Cardiac fibroblast (primary cell): ENCODE results near the gene COL5A1.
A peak's percentile ranks its signal among the peaks of the same experiment; 100 is the strongest.

Source experiments
- DNase-seq, 2 donors: peaks; one replicate each; pipeline versions ENCODE4 v3.0.0 to v3.0.0-alpha.2; 2010; ENCODE audit warnings: low read depth in 2 of 2
- H3K4me3 ChIP-seq, 2 donors: replicated peaks in 1 of 2; 1 replicate in 1 of 2; 2 replicates in 1 of 2; pipeline ENCODE4 v1.5.1; 2011; ENCODE audit warnings: low read depth in 2 of 2, low read length in 2 of 2, mild to moderate bottlenecking in 2 of 2, moderate library complexity in 1 of 2
- TF ChIP-seq, protein P1 (sequence below): IDR thresholded peaks from one replicate; pipeline ENCODE4 v1.5.1; 2011; ENCODE audit warnings: low read depth, mild to moderate bottlenecking, low read length, inconsistent platforms

Gene COL5A1

DNA sequence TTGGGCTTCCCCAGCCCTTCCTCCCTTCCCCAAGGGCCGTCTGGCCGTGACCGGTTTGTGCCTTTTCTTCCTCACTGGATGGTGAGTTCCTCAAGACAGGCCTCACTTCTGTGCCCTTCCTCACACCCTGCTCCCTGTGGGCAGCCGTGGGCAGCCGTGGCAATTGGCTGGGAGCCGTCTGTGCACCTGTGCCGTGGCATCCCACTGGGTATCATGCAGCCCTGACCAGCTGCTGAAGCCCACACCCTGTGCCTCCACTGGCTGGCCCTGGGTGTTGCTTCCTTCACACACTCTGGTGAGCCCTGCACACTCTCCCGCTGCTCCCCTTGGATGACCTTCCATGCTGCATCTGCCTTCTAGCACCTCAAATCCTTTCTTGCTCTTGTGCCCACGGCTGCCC lies 100.2 kb downstream of the COL5A1 start:
- H3K4me3 ChIP-seq: no peak overlapping the region
- DNase-seq: no peak
- TF ChIP-seq, protein P1, sequence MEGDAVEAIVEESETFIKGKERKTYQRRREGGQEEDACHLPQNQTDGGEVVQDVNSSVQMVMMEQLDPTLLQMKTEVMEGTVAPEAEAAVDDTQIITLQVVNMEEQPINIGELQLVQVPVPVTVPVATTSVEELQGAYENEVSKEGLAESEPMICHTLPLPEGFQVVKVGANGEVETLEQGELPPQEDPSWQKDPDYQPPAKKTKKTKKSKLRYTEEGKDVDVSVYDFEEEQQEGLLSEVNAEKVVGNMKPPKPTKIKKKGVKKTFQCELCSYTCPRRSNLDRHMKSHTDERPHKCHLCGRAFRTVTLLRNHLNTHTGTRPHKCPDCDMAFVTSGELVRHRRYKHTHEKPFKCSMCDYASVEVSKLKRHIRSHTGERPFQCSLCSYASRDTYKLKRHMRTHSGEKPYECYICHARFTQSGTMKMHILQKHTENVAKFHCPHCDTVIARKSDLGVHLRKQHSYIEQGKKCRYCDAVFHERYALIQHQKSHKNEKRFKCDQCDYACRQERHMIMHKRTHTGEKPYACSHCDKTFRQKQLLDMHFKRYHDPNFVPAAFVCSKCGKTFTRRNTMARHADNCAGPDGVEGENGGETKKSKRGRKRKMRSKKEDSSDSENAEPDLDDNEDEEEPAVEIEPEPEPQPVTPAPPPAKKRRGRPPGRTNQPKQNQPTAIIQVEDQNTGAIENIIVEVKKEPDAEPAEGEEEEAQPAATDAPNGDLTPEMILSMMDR: no peak

DNA sequence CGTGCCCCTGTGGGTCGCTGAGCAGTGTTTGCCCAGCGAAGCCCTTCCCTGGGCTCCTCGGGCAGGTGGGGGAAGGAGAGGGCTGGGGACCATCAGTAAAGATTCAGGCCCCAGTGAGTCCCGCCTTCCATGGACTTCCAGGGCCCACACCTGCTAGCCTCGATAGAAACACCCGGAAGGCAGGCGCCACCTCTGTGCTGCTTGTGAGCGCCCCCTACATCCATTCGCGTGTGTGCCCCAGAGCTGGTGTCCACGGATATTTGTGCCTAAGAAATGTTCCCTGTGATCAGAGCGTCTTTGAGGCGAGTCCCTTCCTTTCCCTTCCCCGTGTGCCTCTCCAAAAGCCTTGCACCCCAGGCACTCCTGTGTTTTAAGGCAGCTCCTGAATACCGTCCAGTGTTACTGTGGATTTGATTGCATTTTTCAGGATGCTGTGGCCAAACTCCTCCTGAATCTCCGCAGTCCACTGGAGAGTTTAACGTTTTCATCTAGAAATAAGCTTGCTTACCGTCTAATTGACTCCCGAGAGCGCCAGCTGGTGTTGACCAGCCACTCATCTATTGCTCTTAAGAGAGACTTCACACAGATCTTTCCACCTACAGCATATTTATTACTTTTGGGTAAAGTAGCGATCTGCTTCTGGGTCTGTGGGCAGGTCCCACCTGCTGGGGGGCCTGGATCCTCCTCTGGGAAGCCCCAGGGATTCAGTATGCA lies 101.4 kb downstream of the COL5A1 start:
- TF ChIP-seq, protein P1: no peak
- H3K4me3 ChIP-seq: no peak overlapping the region
- no peak for DNase-seq

DNA sequence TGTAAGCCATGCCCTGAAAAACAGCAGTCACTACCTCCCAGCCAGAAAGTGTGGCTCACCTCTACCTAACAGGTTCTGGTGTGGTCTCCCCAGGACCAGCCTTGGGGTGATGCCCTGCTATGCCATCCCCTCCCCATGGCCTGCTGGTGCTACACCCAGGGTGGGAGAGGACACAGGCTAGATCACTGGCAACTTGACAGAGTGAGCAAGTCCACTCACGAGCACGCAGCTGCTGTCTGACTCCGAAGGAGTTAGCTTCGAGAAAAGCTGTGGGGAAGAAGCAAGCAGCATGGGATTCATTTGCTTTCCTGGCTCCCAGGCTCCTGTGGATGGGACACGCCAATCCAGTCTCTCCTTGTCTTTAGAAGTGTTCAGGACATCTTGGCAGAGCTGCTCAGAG lies 102.2 kb downstream of the COL5A1 start:
- peak in 1 of 2 donors; percentile 15 for DNase-seq
- H3K4me3 ChIP-seq: no peak overlapping the region
- TF ChIP-seq, protein P1: no peak

DNA sequence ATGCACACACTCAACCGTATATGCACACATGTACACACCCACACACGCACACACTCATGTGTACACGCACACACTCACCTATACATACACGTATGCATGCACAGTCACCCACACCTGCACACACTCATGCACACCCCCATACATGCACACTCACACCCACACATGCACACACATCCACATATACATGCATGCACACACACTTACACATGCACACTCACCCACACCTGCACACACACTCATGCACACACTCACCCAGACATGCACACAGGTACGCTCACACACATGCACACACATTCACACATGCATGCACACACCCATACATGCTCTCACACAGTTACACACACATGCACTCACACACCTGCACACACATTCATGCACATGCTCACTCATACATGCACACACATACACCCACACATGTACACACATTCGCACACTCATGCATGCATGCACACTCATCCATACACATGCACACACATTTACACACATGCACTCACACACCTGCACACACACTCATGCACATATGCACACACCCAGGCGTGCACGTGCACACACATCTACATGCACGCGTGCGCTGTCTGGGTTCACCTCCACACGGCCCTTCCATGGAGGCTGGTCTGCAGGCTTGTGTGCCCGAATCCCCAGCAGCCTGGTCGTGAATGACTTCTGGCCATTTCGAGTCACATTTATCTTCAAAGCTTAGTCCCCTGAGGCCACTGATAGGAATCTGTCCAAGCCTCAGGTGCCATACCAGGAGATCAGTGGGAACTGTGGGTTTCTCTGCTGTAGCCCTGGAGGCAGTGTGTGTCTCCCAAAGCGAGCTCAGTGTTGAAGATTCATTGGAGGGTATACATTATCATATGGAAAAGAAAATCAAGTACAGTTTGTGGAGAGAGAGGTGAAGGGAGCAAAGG lies 103.0 kb downstream of the COL5A1 start:
- TF ChIP-seq, protein P1: no peak
- H3K4me3 ChIP-seq: no peak overlapping the region
- DNase-seq: no peak

DNA sequence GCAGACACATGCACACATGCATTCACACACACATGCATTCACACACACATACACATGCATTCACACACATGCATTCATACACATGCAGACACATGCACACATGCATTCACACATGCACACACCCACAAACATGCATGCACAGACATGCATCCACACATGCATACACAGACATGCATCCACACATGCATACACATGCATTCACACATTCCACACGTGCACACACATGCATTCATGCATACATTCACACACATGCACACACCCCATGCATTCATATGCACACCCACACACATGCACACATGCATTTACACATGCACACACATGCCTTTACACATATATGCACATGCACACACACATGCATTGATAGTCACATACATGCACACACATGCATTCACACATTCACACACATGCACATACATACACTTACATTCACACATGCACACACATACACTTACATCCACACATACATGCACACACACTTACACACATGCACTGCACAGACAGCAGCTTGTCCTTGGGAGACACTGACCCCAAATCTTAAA lies 106.4 kb downstream of the COL5A1 start:
- TF ChIP-seq, protein P1: no peak
- no peak overlapping the region for H3K4me3 ChIP-seq
- no peak for DNase-seq

DNA sequence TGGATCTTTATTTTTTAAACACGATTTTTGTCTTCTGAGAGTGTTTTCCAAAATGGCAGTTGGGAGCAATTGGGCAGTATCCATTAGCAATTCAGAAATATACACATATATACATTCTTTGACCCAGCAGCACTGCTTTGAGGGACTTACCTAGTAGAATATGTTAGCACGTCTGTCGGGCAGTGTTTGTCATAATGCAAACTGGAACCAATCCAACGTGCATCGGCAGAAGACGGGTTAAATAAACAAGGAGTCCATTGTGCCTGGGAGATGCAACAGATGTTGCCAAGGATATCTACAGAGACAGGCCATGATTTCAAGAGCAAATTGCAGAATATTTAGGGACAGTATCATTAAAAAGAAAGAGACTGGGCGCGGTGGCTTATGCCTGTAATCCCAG lies 107.0 kb downstream of the COL5A1 start:
- DNase-seq: no peak
- H3K4me3 ChIP-seq: no peak overlapping the region

More for the DNA sequence above, 107.0 kb downstream of the COL5A1 start:
- TF ChIP-seq, protein P1: no peak
